ENCODE measurements around the gene RAPSN. TPM values are rescaled to one million over a fixed set of nuclear protein-coding genes. Genes with fewer than 3 reads are reported as not detected.

The RAPSN gene
- total RNA-seq, 4 donors from 2014 or later = 0.38 TPM; not detected in 3

GRCh38 chr11:47417712-47418111, 31.2 kb downstream of the RAPSN start:
- intact Hi-C loops (cut with DNase I) = no loop called here
- H3K36me3 ChIP-seq = peaks cover 34 to 88% (median 35%) of the 10 kb centered on the region in 3 donors
- no peak overlapping the region for H3K4me3 ChIP-seq
- H3K9me3 ChIP-seq = no peaks in the 10 kb centered on the region
- H3K4me1 ChIP-seq = peaks cover 12 to 40% (median 25%) of the 10 kb centered on the region in 3 donors
- TF ChIP-seq CTCF (IDR thresholded peaks at IDR 0.05) (no peak), POLR2A (IDR thresholded peaks at IDR 0.05) (no peak)
- WGBS, 2 donors = 82 to 95% methylated on average over 1 to 2 of the region's 6 CpGs
- DNase-seq = no peak
- no peaks in the 10 kb centered on the region for H3K27me3 ChIP-seq
- H3K27ac ChIP-seq = peak overlapping the region in 3 of 4 donors; percentile 58 to 89 (median 84)

- peaks cover 28 to 85% (median 30%) of the 10 kb centered on the region in 3 donors for H3K36me3 ChIP-seq
- WGBS, 2 donors = 9 to 14% methylated on average over 6 to 8 of the region's 13 CpGs
Measured at GRCh38 chr11:47415949-47416472, 32.9 kb downstream of the RAPSN start.

GRCh38 chr11:47415091-47415854, 33.7 kb downstream of the RAPSN start:
- no peaks in the 10 kb centered on the region for H3K27me3 ChIP-seq
- H3K27ac ChIP-seq = peak overlapping the region; percentile 78 to 91 (median 86)
- H3K36me3 ChIP-seq = peaks cover 24 to 82% (median 24%) of the 10 kb centered on the region in 3 donors
- H3K9me3 ChIP-seq = no peaks in the 10 kb centered on the region
- intact Hi-C loops (cut with DNase I) = no loop called here
- TF ChIP-seq CTCF (IDR thresholded peaks at IDR 0.05) = no peak
- TF ChIP-seq POLR2A (IDR thresholded peaks at IDR 0.05) = no peak
- no peak for DNase-seq
- H3K4me3 ChIP-seq = no peak overlapping the region
- peaks cover 12 to 61% (median 35%) of the 10 kb centered on the region in 3 donors for H3K4me1 ChIP-seq
- WGBS, 2 donors = 73 to 86% methylated on average over 7 to 14 of the region's 31 CpGs

More at GRCh38 chr11:47415949-47416472, 32.9 kb downstream of the RAPSN start:
- H3K9me3 ChIP-seq = no peaks in the 10 kb centered on the region
- H3K27ac ChIP-seq = peak overlapping the region; percentile 78 to 91 (median 86)
- no peaks in the 10 kb centered on the region for H3K27me3 ChIP-seq
- TF ChIP-seq POLR2A (IDR thresholded peaks at IDR 0.05) (no peak), CTCF (IDR thresholded peaks at IDR 0.05) (no peak)
- peaks cover 12 to 53% (median 29%) of the 10 kb centered on the region in 3 donors for H3K4me1 ChIP-seq
- no peak for DNase-seq
- intact Hi-C loops (cut with DNase I) = no loop called here
- peak overlapping the region in 1 of 4 donors; percentile 13 for H3K4me3 ChIP-seq

GRCh38 chr11:47414685-47415070, 34.3 kb downstream of the RAPSN start:
- no peak for DNase-seq
- Histone ChIP-seq H3K27me3 (no peaks in the 10 kb centered on the region), H3K4me3 (no peak overlapping the region), H3K4me1 (peaks cover 18 to 67% (median 41%) of the 10 kb centered on the region in 3 donors), H3K36me3 (peaks cover 18 to 76% (median 19%) of the 10 kb centered on the region in 3 donors), H3K9me3 (no peaks in the 10 kb centered on the region), H3K27ac (peak overlapping the region; percentile 78 to 91 (median 86))
- 90% methylated on average over 2 of the region's 19 CpGs; no CpG with 5 or more reads in 1 of the 2 donors for WGBS, 2 donors
- intact Hi-C loops (cut with DNase I) = no loop called here
- TF ChIP-seq CTCF (IDR thresholded peaks at IDR 0.05) = no peak
- TF ChIP-seq POLR2A (IDR thresholded peaks at IDR 0.05) = no peak
